GM23338 (cell line): ENCODE data around the gene ING1. TPM values are rescaled to one million over a fixed set of nuclear protein-coding genes. Genes with fewer than 3 reads are reported as not detected.

Experiments
- ATAC-seq: fragments of 200-7000 bp; cut with Tn5 transposase; 3 replicates; pipeline ENCODE4 v1.9.1; 2020
- DNase-seq: peaks from one replicate; pipeline ENCODE4 v3.0.0-alpha.2; 2015; ENCODE audit warnings: low spot score
- H2AFZ ChIP-seq: fragments of 200-600 bp; sonication (generic); 2 replicates; pipeline ENCODE4 v1.8.0; 2016; ENCODE audit warnings: antibody characterized with exemption, mild to moderate bottlenecking, moderate library complexity
- H3F3A ChIP-seq: fragments of 200-600 bp; sonication (generic); replicated peaks from 2 replicates; pipeline ENCODE4 v1.8.0; 2017; ENCODE audit warnings: antibody characterized with exemption, mixed run types, low read depth
- H3K27ac ChIP-seq: fragments of 200-600 bp; sonication (generic); 2 replicates; pipeline ENCODE4 v1.6.1; 2016; ENCODE audit warnings: low read depth
- H3K27me3 ChIP-seq: fragments of 200-600 bp; sonication (generic); 2 replicates; pipeline ENCODE4 v1.8.0; 2016; ENCODE audit warnings: mild to moderate bottlenecking, mixed run types, moderate library complexity; ENCODE audit not compliant: insufficient read depth
- H3K36me3 ChIP-seq: fragments of 200-600 bp; sonication (generic); 2 replicates; pipeline ENCODE4 v1.8.0; 2016; ENCODE audit warnings: mild to moderate bottlenecking; ENCODE audit not compliant: insufficient read depth
- H3K4me1 ChIP-seq: fragments of 200-600 bp; sonication (generic); 2 replicates; pipeline ENCODE4 v1.8.0; 2016; ENCODE audit warnings: mild to moderate bottlenecking, moderate library complexity; ENCODE audit not compliant: insufficient read depth
- H3K4me2 ChIP-seq: fragments of 200-600 bp; sonication (generic); 2 replicates; pipeline ENCODE4 v1.7.1; 2017; ENCODE audit warnings: mixed run types
- H3K4me3 ChIP-seq: fragments of 200-600 bp; sonication (generic); 2 replicates; pipeline ENCODE4 v1.6.1; 2016; ENCODE audit warnings: mixed run types
- H3K79me2 ChIP-seq: fragments of 200-600 bp; sonication (generic); replicated peaks from 2 replicates; pipeline ENCODE4 v1.8.0; 2017; ENCODE audit warnings: mild to moderate bottlenecking; ENCODE audit not compliant: insufficient read depth
- H3K9me2 ChIP-seq: fragments of 200-600 bp; sonication (generic); 2 replicates; pipeline ENCODE4 v1.8.0; 2017; ENCODE audit not compliant: insufficient read depth
- H4K20me1 ChIP-seq: fragments of 200-600 bp; sonication (generic); replicated peaks from 2 replicates; pipeline ENCODE4 v1.8.0; 2017; ENCODE audit warnings: mild to moderate bottlenecking; ENCODE audit not compliant: insufficient read depth
- H3K27ac Mint-ChIP-seq: 2 replicates; pipeline ENCODE4 v1.8.0; 2020; ENCODE audit warnings: inconsistent platforms, mild to moderate bottlenecking, moderate library complexity, mixed read lengths
- H3K27me3 Mint-ChIP-seq: 3 replicates; pipeline ENCODE4 v1.8.0; 2022; ENCODE audit warnings: low read depth, mild to moderate bottlenecking, moderate library complexity, mixed read lengths, inconsistent platforms; ENCODE audit not compliant: insufficient read depth, poor library complexity
- H3K36me3 Mint-ChIP-seq: 3 replicates; pipeline ENCODE4 v1.8.0; 2021; ENCODE audit warnings: low read depth, mild to moderate bottlenecking, inconsistent platforms, moderate library complexity, mixed read lengths
- H3K4me1 Mint-ChIP-seq: 3 replicates; pipeline ENCODE4 v1.8.0; 2020; ENCODE audit warnings: mild to moderate bottlenecking, inconsistent platforms, mixed read lengths
- H3K4me3 Mint-ChIP-seq: 3 replicates; pipeline ENCODE4 v1.8.0; 2021; ENCODE audit warnings: moderate library complexity, mild to moderate bottlenecking, inconsistent platforms, mixed read lengths
- H3K9me3 Mint-ChIP-seq: 3 replicates; pipeline ENCODE4 v1.8.0; 2020; ENCODE audit warnings: moderate library complexity, mild to moderate bottlenecking, inconsistent platforms, mixed read lengths
- CREB1 ChIP-seq: fragments of 250-450 bp; sonication (Bioruptor Pico); IDR thresholded peaks from 2 replicates; pipeline ENCODE4 v1.5.0; 2020; ENCODE audit warnings: low read depth, mild to moderate bottlenecking, moderate library complexity
- CTCF ChIP-seq, 2 experiments: fragments of 200-600 bp in 1 of 2; sonication (generic) in 1 of 2; conservative IDR thresholded peaks; 2 replicates each; pipeline versions ENCODE4 v1.5.1 to v1.6.1; 2016 to 2017; ENCODE audit warnings: antibody characterized with exemption in 2 of 2, low read depth in 2 of 2, mild to moderate bottlenecking in 2 of 2, moderate library complexity in 1 of 2
- EZH2 ChIP-seq: fragments of 200-600 bp; sonication (generic); IDR thresholded peaks from one replicate; pipeline ENCODE4 v1.8.0; 2017; ENCODE audit warnings: antibody characterized with exemption, mild to moderate bottlenecking, low read depth; ENCODE audit not compliant: unreplicated experiment
- JUNB ChIP-seq: IDR thresholded peaks from one replicate; pipeline ENCODE4 v1.6.1; 2016; ENCODE audit warnings: antibody characterized with exemption; ENCODE audit not compliant: unreplicated experiment
- NANOG ChIP-seq: IDR thresholded peaks from 2 replicates; pipeline ENCODE4 v1.6.1; 2016; ENCODE audit warnings: antibody characterized with exemption, borderline replicate concordance
- POLR2AphosphoS5 ChIP-seq: IDR thresholded peaks from 2 replicates; pipeline ENCODE4 v1.6.1; 2016; ENCODE audit warnings: antibody characterized with exemption, low read depth
- ZNF114 ChIP-seq: fragments of 250-450 bp; sonication (Bioruptor Pico); IDR thresholded peaks from 2 replicates; pipeline ENCODE4 v1.5.0; 2020; ENCODE audit warnings: mild to moderate bottlenecking, moderate library complexity
- ZNF331 ChIP-seq: fragments of 250-450 bp; sonication (Bioruptor Pico); IDR thresholded peaks from 2 replicates; pipeline ENCODE4 v1.5.0; 2020; ENCODE audit warnings: low read depth, mild to moderate bottlenecking, moderate library complexity
- polyA plus RNA-seq: library from polyadenylated mRNA; unstranded; fragments of >200 nt; fragmentation: Nextera tagmentation; extraction: Ambion mirVana; gene quantifications from 2 replicates; pipeline ENCODE4 v1.2.1, GENCODE V29; 2016
- total RNA-seq: library from RNA; depleted of rRNA; stranded (reverse); fragments of >200 nt; shearing (Covaris generic); gene quantifications from 2 replicates; pipeline ENCODE4 v1.2.3, GENCODE V29; 2014
- TF ChIP-seq, protein P1 (sequence below): IDR thresholded peaks from one replicate; pipeline ENCODE4 v1.6.1; 2018; ENCODE audit warnings: antibody characterized with exemption; ENCODE audit not compliant: unreplicated experiment

Gene ING1
- total and polyA plus RNA-seq, 2 experiments from 2014 or later = 27.4 to 34.4 TPM

GRCh38 chr13:110712081-110712848, 1.2 kb upstream of the ING1 start:
- H4K20me1 ChIP-seq = peaks cover 15% of the 10 kb centered on the region
- H3K27ac ChIP-seq = peak overlapping the region; percentile 99
- ATAC-seq (peak; percentile 22), DNase-seq (peak; percentile 90)
- peaks cover 4% of the 10 kb centered on the region; the same call in 2 of the 3 replicates for H3K36me3 Mint-ChIP-seq
- H3K9me3 Mint-ChIP-seq = peaks cover 5% of the 10 kb centered on the region; the same call in 1 of the 3 replicates
- H3F3A ChIP-seq = peaks cover 14% of the 10 kb centered on the region
- no peaks in the 10 kb centered on the region for H3K27me3 ChIP-seq
- peak overlapping the region; percentile 99 for H3K27ac Mint-ChIP-seq
- peaks cover 10% of the 10 kb centered on the region for H3K4me1 Mint-ChIP-seq
- H3K79me2 ChIP-seq = peaks cover 27% of the 10 kb centered on the region
- TF ChIP-seq POLR2AphosphoS5 = peak; percentile 88
- no peak for TF ChIP-seq NANOG
- H3K27me3 Mint-ChIP-seq = peaks cover 16% of the 10 kb centered on the region
- peak overlapping the region; percentile 94 for H3K4me3 Mint-ChIP-seq
- no peaks in the 10 kb centered on the region for H3K36me3 ChIP-seq
- H3K4me1 ChIP-seq = peaks cover 8% of the 10 kb centered on the region
- peak overlapping the region; percentile 80 for H3K4me3 ChIP-seq
- H2AFZ ChIP-seq = peak overlapping the region; percentile 75; the same call in 1 of the 2 replicates
- no peaks in the 10 kb centered on the region for H3K9me2 ChIP-seq
- H3K4me2 ChIP-seq = peak overlapping the region; percentile 89

DNA sequence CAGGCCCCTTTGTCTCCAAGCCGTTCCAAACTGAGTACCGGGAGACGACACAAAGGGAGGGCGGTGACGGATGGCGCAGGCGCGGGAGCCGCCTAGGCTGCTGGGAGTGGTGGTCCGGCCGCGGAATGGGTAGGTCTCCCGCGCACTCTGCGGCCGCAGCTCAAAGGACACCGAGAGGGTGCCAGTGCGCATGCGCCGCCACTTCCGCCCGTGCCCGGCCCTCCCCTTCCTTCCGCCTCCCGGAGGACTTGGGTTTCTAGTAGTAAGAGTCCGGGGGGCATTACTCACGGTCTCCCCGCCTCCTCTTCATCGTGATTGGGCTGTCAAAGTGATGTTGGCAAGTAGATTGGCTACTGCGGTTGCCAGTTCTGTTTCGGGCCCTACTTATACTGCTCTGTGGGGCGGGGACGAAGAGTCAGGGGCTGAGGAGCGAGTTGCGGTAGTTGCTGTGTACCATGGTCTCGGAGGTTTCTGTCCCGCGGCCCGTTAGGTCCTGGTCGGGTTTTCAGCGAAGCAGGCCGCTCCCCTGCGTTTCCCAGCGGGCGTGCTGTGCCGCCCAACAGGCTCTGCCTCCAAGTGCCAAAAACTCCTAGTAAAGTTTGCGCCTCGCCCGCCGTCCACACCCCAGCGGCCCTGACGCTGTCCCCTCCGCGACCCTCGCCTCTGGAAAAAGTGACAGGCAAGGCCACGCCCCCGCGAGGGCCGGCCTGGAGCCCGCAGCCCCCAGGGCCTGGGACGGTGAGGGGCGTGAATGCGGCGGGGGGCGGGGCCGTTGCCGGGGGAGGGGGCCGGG, 455 bp upstream of the ING1 start:
- peaks cover 22% of the 10 kb centered on the region for H4K20me1 ChIP-seq
- DNase-seq = peak; percentile 98
- peaks cover 14% of the 10 kb centered on the region for H3K4me1 ChIP-seq
- Mint-ChIP-seq H3K27ac (peak overlapping the region; percentile 99), H3K4me1 (peaks cover 18% of the 10 kb centered on the region), H3K27me3 (peaks cover 15% of the 10 kb centered on the region), H3K36me3 (peaks cover 4% of the 10 kb centered on the region; the same call in 2 of the 3 replicates), H3K9me3 (peaks cover 5% of the 10 kb centered on the region; the same call in 1 of the 3 replicates), H3K4me3 (peak overlapping the region; percentile 94)
- H3K36me3 ChIP-seq = no peaks in the 10 kb centered on the region
- H3K4me2 ChIP-seq = peak overlapping the region; percentile 90
- peaks cover 35% of the 10 kb centered on the region for H3K79me2 ChIP-seq
- H2AFZ ChIP-seq = no peak overlapping the region
- peak; percentile 56 for ATAC-seq
- H3K27me3 ChIP-seq = no peaks in the 10 kb centered on the region
- H3K9me2 ChIP-seq = no peaks in the 10 kb centered on the region
- H3K4me3 ChIP-seq = peak overlapping the region; percentile 80
- peaks cover 9% of the 10 kb centered on the region; the same call in 1 of the 2 replicates for H3F3A ChIP-seq
- peak overlapping the region; percentile 94 for H3K27ac ChIP-seq
- TF ChIP-seq EZH2 (no peak), JUNB (no peak), CTCF (conservative IDR thresholded peaks at IDR 0.05; ENCODE audit: low read depth in 2 of 2) (no peak), POLR2AphosphoS5 (peak; percentile 85), ZNF331 (CRISPR knock-in tag) (no peak), NANOG (no peak), CREB1 (CRISPR knock-in tag) (peak; percentile 45; the same call in 1 of the 2 replicates), ZNF114 (no peak)
- TF ChIP-seq, protein P1, sequence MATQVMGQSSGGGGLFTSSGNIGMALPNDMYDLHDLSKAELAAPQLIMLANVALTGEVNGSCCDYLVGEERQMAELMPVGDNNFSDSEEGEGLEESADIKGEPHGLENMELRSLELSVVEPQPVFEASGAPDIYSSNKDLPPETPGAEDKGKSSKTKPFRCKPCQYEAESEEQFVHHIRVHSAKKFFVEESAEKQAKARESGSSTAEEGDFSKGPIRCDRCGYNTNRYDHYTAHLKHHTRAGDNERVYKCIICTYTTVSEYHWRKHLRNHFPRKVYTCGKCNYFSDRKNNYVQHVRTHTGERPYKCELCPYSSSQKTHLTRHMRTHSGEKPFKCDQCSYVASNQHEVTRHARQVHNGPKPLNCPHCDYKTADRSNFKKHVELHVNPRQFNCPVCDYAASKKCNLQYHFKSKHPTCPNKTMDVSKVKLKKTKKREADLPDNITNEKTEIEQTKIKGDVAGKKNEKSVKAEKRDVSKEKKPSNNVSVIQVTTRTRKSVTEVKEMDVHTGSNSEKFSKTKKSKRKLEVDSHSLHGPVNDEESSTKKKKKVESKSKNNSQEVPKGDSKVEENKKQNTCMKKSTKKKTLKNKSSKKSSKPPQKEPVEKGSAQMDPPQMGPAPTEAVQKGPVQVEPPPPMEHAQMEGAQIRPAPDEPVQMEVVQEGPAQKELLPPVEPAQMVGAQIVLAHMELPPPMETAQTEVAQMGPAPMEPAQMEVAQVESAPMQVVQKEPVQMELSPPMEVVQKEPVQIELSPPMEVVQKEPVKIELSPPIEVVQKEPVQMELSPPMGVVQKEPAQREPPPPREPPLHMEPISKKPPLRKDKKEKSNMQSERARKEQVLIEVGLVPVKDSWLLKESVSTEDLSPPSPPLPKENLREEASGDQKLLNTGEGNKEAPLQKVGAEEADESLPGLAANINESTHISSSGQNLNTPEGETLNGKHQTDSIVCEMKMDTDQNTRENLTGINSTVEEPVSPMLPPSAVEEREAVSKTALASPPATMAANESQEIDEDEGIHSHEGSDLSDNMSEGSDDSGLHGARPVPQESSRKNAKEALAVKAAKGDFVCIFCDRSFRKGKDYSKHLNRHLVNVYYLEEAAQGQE = no peak
